Sigmoid colon (tissue), 7 donors: Measurements from ENCODE around the gene KSR1. TPM values are rescaled to one million over a fixed set of nuclear protein-coding genes. Genes with fewer than 3 reads are reported as not detected.
"Not testable (repeated sequence)": the region's sequence is repeated elsewhere in the genome, so short reads cannot be mapped to it uniquely, and the experiment has no call there.

ENCODE experiments used
- DNase-seq: peaks from one replicate; pipeline ENCODE4 v3.0.0-alpha.2; 2019
- H3K27ac ChIP-seq, 4 donors: fragments of 200-600 bp; sonication (generic); one replicate each; pipeline ENCODE4 v1.5.1; 2016 to 2019; ENCODE audit warnings: mild to moderate bottlenecking in 1 of 4
- H3K27me3 ChIP-seq, 3 donors: fragments of 200-600 bp; sonication (generic); one replicate each; pipeline ENCODE4 v1.5.1; 2019; ENCODE audit warnings: mild to moderate bottlenecking in 1 of 3
- H3K36me3 ChIP-seq, 4 donors: fragments of 200-600 bp; sonication (generic); one replicate each; pipeline ENCODE4 v1.5.1; 2016 to 2019
- H3K4me1 ChIP-seq, 4 donors: fragments of 200-600 bp; sonication (generic); one replicate each; pipeline ENCODE4 v1.5.1; 2017 to 2019
- H3K4me3 ChIP-seq, 4 donors: fragments of 200-600 bp; sonication (generic); one replicate each; pipeline ENCODE4 v1.5.1; 2017 to 2019; ENCODE audit warnings: mild to moderate bottlenecking in 2 of 4, moderate library complexity in 1 of 4
- H3K9me3 ChIP-seq, 4 donors: fragments of 200-600 bp in 3 of 4; sonication (generic) in 3 of 4; one replicate each; pipeline versions ENCODE4 v1.5.1 to v1.6.1; 2013 to 2019
- CTCF ChIP-seq, 4 experiments: fragments of 450-650 bp in 3 of 4; fragments of 200-600 bp in 1 of 4; IDR thresholded peaks; one replicate each; pipeline ENCODE4 v1.5.1; 2016 to 2019; ENCODE audit warnings: antibody characterized with exemption in 4 of 4, mild to moderate bottlenecking in 3 of 4, moderate library complexity in 2 of 4
- EP300 ChIP-seq, 4 donors: sonication (generic); formaldehyde crosslinking; IDR thresholded peaks; one replicate each; pipeline ENCODE4 v1.6.1; 2017; ENCODE audit warnings: antibody characterized with exemption in 4 of 4
- POLR2A ChIP-seq, 2 donors: fragments of 450-650 bp; IDR thresholded peaks; one replicate each; pipeline ENCODE4 v1.6.1; 2016; ENCODE audit warnings: antibody characterized with exemption in 2 of 2, mild to moderate bottlenecking in 2 of 2, moderate library complexity in 2 of 2
- POLR2AphosphoS5 ChIP-seq, 4 donors: sonication (generic); formaldehyde crosslinking; IDR thresholded peaks; one replicate each; pipeline ENCODE4 v1.6.1; 2017; ENCODE audit warnings: antibody characterized with exemption in 4 of 4
- WGBS, 2 donors: extraction: QIAGEN DNeasy Blood & Tissue Kit; methylation state at CpG; one replicate each; pipeline ENCODE4 v1.1.7; 2013; 5-methylcytosine and 5-hydroxymethylcytosine counted together
- intact Hi-C: fragments of 100-400 bp; cut with DNase I; formaldehyde crosslinking; loops from one replicate; pipeline ENCODE4 v1.15.1; 2023
- polyA plus RNA-seq, 3 donors: library from polyadenylated mRNA; stranded (reverse); fragments of 200-250 nt; gene quantifications; one replicate each; pipeline ENCODE4 v1.2.3, GENCODE V29; 2013
- total RNA-seq, 4 donors: library from RNA; depleted of rRNA; stranded (reverse); fragments of >200 nt; gene quantifications; one replicate each; pipeline ENCODE4 v1.1.0, GENCODE V29; 2016
- donor health status: healthy with polysubstance abuse.
- donor health status: Bipolar disorder and iron deficiency.
- donor health status: healthy.

The KSR1 gene
- total and polyA plus RNA-seq, 7 donors, result 4.2 to 25.8 (median 18.2) TPM

- no peak for DNase-seq
- Histone ChIP-seq H3K36me3 (no peaks in the 10 kb centered on the region), H3K4me3 (no peak overlapping the region), H3K27me3 (no peaks in the 10 kb centered on the region), H3K4me1 (no peaks in the 10 kb centered on the region), H3K27ac (no peak overlapping the region), H3K9me3 (no peaks in the 10 kb centered on the region)
- 77 to 80% methylated on average over 7 of the region's 7 CpGs for WGBS, 2 donors
- TF ChIP-seq CTCF (IDR thresholded peaks at IDR 0.05) (no peak), POLR2AphosphoS5 (IDR thresholded peaks at IDR 0.05) (no peak), EP300 (IDR thresholded peaks at IDR 0.05) (no peak), POLR2A (IDR thresholded peaks at IDR 0.05) (no peak)
- intact Hi-C loops, result no loop called here
These were observed 25.8 kb upstream of the KSR1 start for GRCh38 chr17:27430383-27430840.

DNA sequence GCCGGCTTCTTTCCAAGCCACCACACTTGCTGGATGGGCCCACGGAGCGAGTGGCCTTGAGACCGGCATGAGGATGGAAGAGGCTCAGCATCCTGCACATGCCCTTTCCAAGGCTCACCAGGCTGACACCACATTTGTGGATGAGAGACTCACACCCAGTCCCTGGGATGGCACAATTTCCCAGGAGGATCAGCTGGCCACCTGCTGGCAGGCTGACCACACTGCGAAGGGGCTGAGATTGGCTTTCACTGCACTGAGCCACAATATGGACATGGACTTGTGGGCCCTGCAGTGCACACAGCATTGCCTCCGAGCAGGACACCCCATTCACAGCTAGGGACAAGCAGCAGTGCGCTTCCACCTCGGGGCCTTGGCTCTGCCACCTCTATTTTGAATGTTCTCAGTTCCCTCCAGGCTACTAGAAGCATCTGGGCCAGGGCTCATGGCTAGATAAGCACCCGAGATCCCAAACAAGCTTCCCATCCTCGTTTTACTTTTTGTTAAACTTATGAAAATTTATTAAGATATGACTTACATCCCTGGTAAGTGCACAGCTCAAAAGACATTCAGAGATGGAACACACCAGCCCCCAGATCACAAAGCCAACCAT is 25.3 kb upstream of the KSR1 start:
- no peaks in the 10 kb centered on the region for H3K36me3 ChIP-seq
- H3K9me3 ChIP-seq, result no peaks in the 10 kb centered on the region
- no peak overlapping the region for H3K4me3 ChIP-seq
- H3K27me3 ChIP-seq, result no peaks in the 10 kb centered on the region
- peak; percentile 74 for DNase-seq
- no peaks in the 10 kb centered on the region for H3K4me1 ChIP-seq
- H3K27ac ChIP-seq, result no peak overlapping the region
- WGBS, 2 donors, result 79 to 87% methylated on average over 10 of the region's 10 CpGs
- intact Hi-C loops, result loop anchor here (1.0 kb wide), 1 partner anchor 77 kb away; no protein-coding TSS in a partner anchor
- TF ChIP-seq CTCF (IDR thresholded peaks at IDR 0.05), result peak; percentile 36 to 62 (median 52)
- no peak for TF ChIP-seq EP300 (IDR thresholded peaks at IDR 0.05)

DNA sequence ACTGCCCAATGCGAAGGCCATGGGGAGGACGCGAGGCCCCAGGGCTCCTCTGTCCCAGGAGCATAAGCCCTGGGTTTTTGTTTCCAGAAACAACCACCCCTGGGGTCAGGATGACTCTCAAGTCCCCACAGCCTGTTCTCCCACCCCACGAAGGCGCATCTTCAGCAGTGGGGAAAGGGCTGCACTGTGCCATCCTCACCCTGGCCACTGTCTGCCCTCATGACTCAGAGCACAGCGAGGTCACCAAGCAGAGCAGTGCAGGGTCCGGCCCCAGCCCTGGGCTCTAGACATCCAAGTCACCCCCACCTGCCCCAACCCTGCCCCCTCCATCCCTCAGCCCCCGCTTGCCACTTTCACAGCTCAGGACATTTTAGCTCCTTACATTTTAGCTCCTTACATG is 22.7 kb upstream of the KSR1 start:
- no peaks in the 10 kb centered on the region for H3K9me3 ChIP-seq
- H3K36me3 ChIP-seq, result no peaks in the 10 kb centered on the region
- no peaks in the 10 kb centered on the region for H3K4me1 ChIP-seq
- H3K4me3 ChIP-seq, result no peak overlapping the region
- no peak overlapping the region for H3K27ac ChIP-seq
- no peak for DNase-seq
- intact Hi-C loops, result no loop called here
- WGBS, 2 donors, result 81 to 84% methylated on average over 8 of the region's 8 CpGs
- no peaks in the 10 kb centered on the region for H3K27me3 ChIP-seq
- no peak for TF ChIP-seq EP300 (IDR thresholded peaks at IDR 0.05)
- no peak for TF ChIP-seq CTCF (IDR thresholded peaks at IDR 0.05)
- no peak for TF ChIP-seq POLR2A (IDR thresholded peaks at IDR 0.05)
- no peak for TF ChIP-seq POLR2AphosphoS5 (IDR thresholded peaks at IDR 0.05)

DNA sequence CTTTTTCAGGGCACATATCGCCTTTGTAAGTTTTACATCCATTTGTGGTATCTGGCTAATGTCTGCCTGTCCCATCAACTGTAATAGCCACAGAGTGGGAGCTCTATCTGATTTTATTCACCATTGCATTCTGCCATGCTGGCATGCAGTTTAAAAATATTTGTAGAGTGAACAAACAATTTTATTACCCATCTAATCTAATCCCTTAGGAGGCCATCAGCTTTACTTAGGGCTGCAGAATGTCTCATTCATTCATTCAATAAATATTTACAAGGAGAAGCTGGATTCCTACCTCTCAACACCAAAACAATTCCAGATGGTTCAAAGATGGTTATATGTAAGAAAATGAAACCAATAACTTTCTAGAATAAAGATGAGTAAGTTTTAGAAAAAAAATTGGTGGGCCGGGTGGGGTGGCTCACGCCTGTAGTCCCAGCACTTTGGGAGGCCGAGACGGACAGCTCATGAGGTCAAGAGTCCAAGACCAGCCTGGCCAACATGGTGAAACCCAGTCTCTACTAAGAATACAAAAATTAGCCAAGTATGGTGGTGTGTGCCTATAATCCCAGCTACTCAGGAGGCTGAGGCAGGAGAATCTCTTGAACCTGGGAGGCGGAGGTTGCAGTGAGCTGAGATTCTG is 20.7 kb upstream of the KSR1 start:
- DNase-seq, H3K36me3 ChIP-seq, H3K9me3 ChIP-seq, H3K4me3 ChIP-seq, H3K4me1 ChIP-seq, H3K27ac ChIP-seq, H3K27me3 ChIP-seq, intact Hi-C loops: not testable (repeated sequence)
- WGBS, 2 donors, result 86 to 90% methylated on average over 6 of the region's 6 CpGs

DNA sequence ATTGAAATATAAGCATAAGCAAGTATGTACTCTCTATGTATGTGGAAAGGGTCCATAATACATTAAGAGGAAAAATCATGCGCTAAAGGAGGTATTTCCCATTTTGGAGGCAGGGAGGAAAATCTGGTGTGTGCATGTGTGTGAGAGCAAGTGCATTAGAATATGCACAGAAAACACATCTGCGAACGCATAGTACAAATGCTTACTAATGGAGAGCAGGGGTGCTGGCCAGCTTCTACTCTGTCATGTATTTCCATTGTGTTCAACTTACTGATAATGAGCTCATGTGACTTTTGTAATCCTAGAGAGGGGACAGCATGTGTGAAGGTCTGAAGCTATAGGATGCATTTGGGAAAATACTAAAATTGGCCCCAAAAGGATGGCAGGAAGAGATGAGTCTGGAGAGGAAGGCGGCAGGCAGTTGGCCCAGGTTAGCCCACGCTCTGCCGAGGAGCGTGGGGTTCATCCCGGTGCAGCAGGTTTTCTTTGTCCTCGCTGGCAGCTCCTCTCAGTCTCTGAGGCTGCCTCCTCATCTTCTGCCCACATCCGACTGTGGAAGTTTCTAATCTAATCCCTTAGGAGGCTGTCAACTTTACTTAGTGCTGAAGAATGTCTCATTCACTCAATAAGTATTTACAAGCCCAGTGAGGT is 17.8 kb upstream of the KSR1 start:
- no peak for DNase-seq
- intact Hi-C loops, result no loop called here
- Histone ChIP-seq H3K4me3 (no peak overlapping the region), H3K27ac (no peak overlapping the region), H3K36me3 (no peaks in the 10 kb centered on the region), H3K27me3 (no peaks in the 10 kb centered on the region), H3K9me3 (no peaks in the 10 kb centered on the region), H3K4me1 (no peaks in the 10 kb centered on the region)
- WGBS, 2 donors, result 93 to 94% methylated on average over 10 of the region's 10 CpGs
- TF ChIP-seq POLR2AphosphoS5 (IDR thresholded peaks at IDR 0.05) (no peak), POLR2A (IDR thresholded peaks at IDR 0.05) (no peak), EP300 (IDR thresholded peaks at IDR 0.05) (no peak), CTCF (IDR thresholded peaks at IDR 0.05) (no peak)
